ENCODE results near the gene ERCC6L2. TPM values are rescaled to one million over a fixed set of nuclear protein-coding genes. Genes with fewer than 3 reads are reported as not detected.

Gene ERCC6L2
- total and polyA plus RNA-seq, 5 donors from 2014 or later, result 22.2 to 48.0 (median 38.8) TPM

DNA sequence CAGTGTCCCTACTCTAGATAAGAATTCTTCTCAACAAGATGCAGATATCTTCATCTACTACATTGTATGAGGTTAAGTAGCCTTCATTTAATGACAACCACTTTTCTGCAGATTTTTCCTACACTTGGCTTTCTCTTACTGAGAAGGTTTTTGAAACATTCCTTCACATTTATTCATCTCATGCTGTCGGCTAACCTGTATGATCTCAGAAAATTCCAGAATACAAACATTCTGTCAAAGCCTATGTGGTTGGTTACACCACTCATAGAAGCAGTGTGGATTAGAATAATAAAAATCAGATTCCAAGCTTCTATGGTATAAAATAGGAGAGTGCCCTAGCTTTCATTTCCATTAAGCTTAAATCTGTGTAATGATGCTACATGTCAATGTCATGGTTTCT lies 39.4 kb upstream of the ERCC6L2 start:
- Mint-ChIP-seq H3K27me3 (no peaks in the 10 kb centered on the region), H3K9me3 (peaks cover 0 to 5% (median 0%) of the 10 kb centered on the region in 7 donors), H3K4me3 (no peak overlapping the region), H3K4me1 (peaks cover 0 to 4% (median under 1%) of the 10 kb centered on the region in 4 donors), H3K27ac (no peak overlapping the region), H3K36me3 (no peaks in the 10 kb centered on the region)
- Histone ChIP-seq H3K4me1 (ENCODE audit: control insufficient read depth, insufficient read depth, low read length, poor library complexity, severe bottlenecking) (no peaks in the 10 kb centered on the region), H3K9me3 (ENCODE audit: control insufficient read depth in 2 of 2, low read length in 2 of 2) (no peaks in the 10 kb centered on the region), H3K36me3 (ENCODE audit: control insufficient read depth, insufficient read depth, low read length) (no peaks in the 10 kb centered on the region), H3K27me3 (ENCODE audit: control insufficient read depth, insufficient read depth, low read length) (no peaks in the 10 kb centered on the region), H3K4me3 (ENCODE audit: low read depth, low read length) (no peak overlapping the region), H3K27ac (ENCODE audit: insufficient read depth, low read length, poor library complexity, severe bottlenecking) (no peak overlapping the region)
- no peak for DNase-seq
- no peak for ATAC-seq (ENCODE audit: low read depth in 2 of 2)

DNA sequence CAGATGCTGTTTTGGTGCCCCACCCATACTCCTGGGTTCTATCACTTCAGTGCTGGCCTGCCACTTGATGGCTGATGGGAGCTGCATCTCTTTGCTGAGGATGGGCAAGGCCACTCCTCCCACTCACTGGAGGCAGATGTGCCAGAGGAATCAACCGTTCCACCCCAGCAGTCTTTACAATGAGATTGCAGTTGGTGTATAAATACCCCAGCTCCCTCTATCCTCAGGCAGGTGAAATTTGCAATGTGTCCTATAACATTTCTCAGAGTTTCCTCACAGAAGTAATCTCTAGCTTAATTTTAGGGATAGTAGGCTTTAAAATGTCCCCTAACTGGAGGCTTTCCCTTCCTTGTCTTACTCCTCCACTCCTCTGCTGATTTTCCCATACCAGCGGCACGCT lies 36.5 kb upstream of the ERCC6L2 start:
- no peaks in the 10 kb centered on the region for H3K36me3 ChIP-seq (ENCODE audit: control insufficient read depth, insufficient read depth, low read length)
- DNase-seq (no peak), ATAC-seq (ENCODE audit: low read depth in 2 of 2) (no peak)
- Mint-ChIP-seq H3K27me3 (no peaks in the 10 kb centered on the region), H3K9me3 (peaks cover 0 to 5% (median 0%) of the 10 kb centered on the region in 7 donors), H3K27ac (no peak overlapping the region), H3K4me3 (no peak overlapping the region), H3K36me3 (peaks cover 9% of the 10 kb centered on the region), H3K4me1 (peaks cover 0 to 2% (median under 1%) of the 10 kb centered on the region in 4 donors)
- H3K27me3 ChIP-seq (ENCODE audit: control insufficient read depth, insufficient read depth, low read length), result no peaks in the 10 kb centered on the region
- no peaks in the 10 kb centered on the region for H3K4me1 ChIP-seq (ENCODE audit: control insufficient read depth, insufficient read depth, low read length, poor library complexity, severe bottlenecking)
- H3K9me3 ChIP-seq (ENCODE audit: control insufficient read depth in 2 of 2, low read length in 2 of 2), result no peaks in the 10 kb centered on the region
- H3K4me3 ChIP-seq (ENCODE audit: low read depth, low read length), result no peak overlapping the region
- no peak overlapping the region for H3K27ac ChIP-seq (ENCODE audit: insufficient read depth, low read length, poor library complexity, severe bottlenecking)

DNA sequence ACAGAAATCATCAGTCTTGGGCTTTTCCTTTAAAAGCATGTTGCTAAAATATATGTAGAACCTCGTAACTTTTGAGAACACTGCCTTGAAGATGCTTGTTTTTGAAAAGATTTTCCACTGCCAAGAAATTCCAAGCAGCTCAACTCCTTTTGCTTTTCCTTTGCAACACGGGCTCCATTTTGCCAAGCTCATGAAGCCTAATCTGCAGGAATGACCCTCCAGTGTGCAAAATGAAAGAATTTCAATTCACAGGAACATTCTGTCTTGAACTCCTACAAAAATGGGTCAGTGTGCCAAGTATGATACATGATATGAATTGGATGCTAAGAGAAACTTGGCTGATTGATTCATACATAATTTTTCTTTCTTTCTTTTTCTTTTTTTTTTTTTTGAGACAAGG lies 35.4 kb upstream of the ERCC6L2 start:
- H3K4me3 ChIP-seq (ENCODE audit: low read depth, low read length), result no peak overlapping the region
- H3K27ac ChIP-seq (ENCODE audit: insufficient read depth, low read length, poor library complexity, severe bottlenecking), result no peak overlapping the region
- H3K4me1 ChIP-seq (ENCODE audit: control insufficient read depth, insufficient read depth, low read length, poor library complexity, severe bottlenecking), result no peaks in the 10 kb centered on the region
- H3K9me3 ChIP-seq (ENCODE audit: control insufficient read depth in 2 of 2, low read length in 2 of 2), result no peaks in the 10 kb centered on the region
- no peak for ATAC-seq (ENCODE audit: low read depth in 2 of 2)
- Mint-ChIP-seq H3K9me3 (peaks cover 0 to 5% (median 2%) of the 10 kb centered on the region in 7 donors), H3K36me3 (peaks cover 13% of the 10 kb centered on the region), H3K27ac (no peak overlapping the region), H3K4me1 (no peaks in the 10 kb centered on the region), H3K27me3 (no peaks in the 10 kb centered on the region), H3K4me3 (no peak overlapping the region)
- no peaks in the 10 kb centered on the region for H3K27me3 ChIP-seq (ENCODE audit: control insufficient read depth, insufficient read depth, low read length)
- DNase-seq, result no peak
- no peaks in the 10 kb centered on the region for H3K36me3 ChIP-seq (ENCODE audit: control insufficient read depth, insufficient read depth, low read length)

GRCh38 chr9:95841377-95841776 lies 34.1 kb upstream of the ERCC6L2 start:
- Mint-ChIP-seq H3K4me3 (no peak overlapping the region), H3K36me3 (peaks cover 17% of the 10 kb centered on the region), H3K9me3 (peaks cover 0 to 5% (median 2%) of the 10 kb centered on the region in 7 donors), H3K27ac (no peak overlapping the region), H3K27me3 (no peaks in the 10 kb centered on the region), H3K4me1 (no peaks in the 10 kb centered on the region)
- no peaks in the 10 kb centered on the region for H3K4me1 ChIP-seq (ENCODE audit: control insufficient read depth, insufficient read depth, low read length, poor library complexity, severe bottlenecking)
- no peaks in the 10 kb centered on the region for H3K9me3 ChIP-seq (ENCODE audit: control insufficient read depth in 2 of 2, low read length in 2 of 2)
- H3K4me3 ChIP-seq (ENCODE audit: low read depth, low read length), result no peak overlapping the region
- ATAC-seq (ENCODE audit: low read depth in 2 of 2), result no peak
- no peaks in the 10 kb centered on the region for H3K27me3 ChIP-seq (ENCODE audit: control insufficient read depth, insufficient read depth, low read length)
- DNase-seq, result no peak
- no peak overlapping the region for H3K27ac ChIP-seq (ENCODE audit: insufficient read depth, low read length, poor library complexity, severe bottlenecking)
- H3K36me3 ChIP-seq (ENCODE audit: control insufficient read depth, insufficient read depth, low read length), result no peaks in the 10 kb centered on the region

- Histone ChIP-seq H3K9me3 (ENCODE audit: control insufficient read depth in 2 of 2, low read length in 2 of 2) (no peaks in the 10 kb centered on the region), H3K36me3 (ENCODE audit: control insufficient read depth, insufficient read depth, low read length) (no peaks in the 10 kb centered on the region), H3K4me1 (ENCODE audit: control insufficient read depth, insufficient read depth, low read length, poor library complexity, severe bottlenecking) (no peaks in the 10 kb centered on the region), H3K27me3 (ENCODE audit: control insufficient read depth, insufficient read depth, low read length) (no peaks in the 10 kb centered on the region), H3K27ac (ENCODE audit: insufficient read depth, low read length, poor library complexity, severe bottlenecking) (no peak overlapping the region), H3K4me3 (ENCODE audit: low read depth, low read length) (no peak overlapping the region)
- Mint-ChIP-seq H3K27ac (no peak overlapping the region), H3K36me3 (peaks cover 39% of the 10 kb centered on the region), H3K9me3 (peaks cover 0 to 4% (median under 1%) of the 10 kb centered on the region in 7 donors), H3K27me3 (no peaks in the 10 kb centered on the region), H3K4me1 (peaks cover under 1 to 7% (median 2%) of the 10 kb centered on the region in 4 donors), H3K4me3 (no peak overlapping the region)
- ATAC-seq (ENCODE audit: low read depth in 2 of 2) (no peak), DNase-seq (no peak)
Measured at GRCh38 chr9:95845751-95846150, 29.7 kb upstream of the ERCC6L2 start.

DNA sequence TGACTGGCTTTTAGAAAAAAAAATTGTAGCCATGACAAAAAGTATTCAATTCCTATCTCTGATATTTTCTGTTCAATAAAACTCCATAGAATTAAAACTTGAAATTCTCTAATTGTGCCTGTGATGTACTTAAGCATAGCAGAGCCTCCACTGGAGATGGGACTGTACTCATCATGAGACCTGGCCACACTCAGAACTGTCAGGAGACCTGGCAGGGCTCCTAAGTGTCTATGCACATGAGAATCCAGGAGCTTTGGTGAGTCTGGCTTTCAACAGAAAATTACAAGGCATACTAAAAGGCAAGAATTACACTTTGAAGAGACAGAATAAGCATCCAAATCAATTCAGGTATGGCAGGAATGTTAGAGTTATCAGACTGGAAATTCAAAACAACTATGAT lies 26.7 kb upstream of the ERCC6L2 start:
- Mint-ChIP-seq H3K27me3 (no peaks in the 10 kb centered on the region), H3K4me3 (no peak overlapping the region), H3K4me1 (peaks cover 14 to 23% (median 23%) of the 10 kb centered on the region in 4 donors), H3K9me3 (peaks cover 0 to 2% (median 0%) of the 10 kb centered on the region in 7 donors), H3K36me3 (peaks cover 39% of the 10 kb centered on the region), H3K27ac (no peak overlapping the region)
- DNase-seq (no peak), ATAC-seq (ENCODE audit: low read depth in 2 of 2) (no peak)
- Histone ChIP-seq H3K27me3 (ENCODE audit: control insufficient read depth, insufficient read depth, low read length) (no peaks in the 10 kb centered on the region), H3K4me1 (ENCODE audit: control insufficient read depth, insufficient read depth, low read length, poor library complexity, severe bottlenecking) (peaks cover 14% of the 10 kb centered on the region), H3K36me3 (ENCODE audit: control insufficient read depth, insufficient read depth, low read length) (no peaks in the 10 kb centered on the region), H3K4me3 (ENCODE audit: low read depth, low read length) (no peak overlapping the region), H3K9me3 (ENCODE audit: control insufficient read depth in 2 of 2, low read length in 2 of 2) (no peaks in the 10 kb centered on the region), H3K27ac (ENCODE audit: insufficient read depth, low read length, poor library complexity, severe bottlenecking) (no peak overlapping the region)

- Histone ChIP-seq H3K36me3 (ENCODE audit: control insufficient read depth, insufficient read depth, low read length) (no peaks in the 10 kb centered on the region), H3K9me3 (ENCODE audit: control insufficient read depth in 2 of 2, low read length in 2 of 2) (no peaks in the 10 kb centered on the region), H3K27ac (ENCODE audit: insufficient read depth, low read length, poor library complexity, severe bottlenecking) (no peak overlapping the region), H3K27me3 (ENCODE audit: control insufficient read depth, insufficient read depth, low read length) (no peaks in the 10 kb centered on the region), H3K4me3 (ENCODE audit: low read depth, low read length) (peak overlapping the region; percentile 39), H3K4me1 (ENCODE audit: control insufficient read depth, insufficient read depth, low read length, poor library complexity, severe bottlenecking) (peaks cover 14% of the 10 kb centered on the region)
- peak overlapping the region; percentile 16 to 59 (median 46) for H3K4me3 Mint-ChIP-seq
- H3K36me3 Mint-ChIP-seq, result peaks cover 31% of the 10 kb centered on the region
- no peaks in the 10 kb centered on the region for H3K27me3 Mint-ChIP-seq
- peaks cover 21 to 23% (median 23%) of the 10 kb centered on the region in 4 donors for H3K4me1 Mint-ChIP-seq
- H3K9me3 Mint-ChIP-seq, result no peaks in the 10 kb centered on the region
- peak overlapping the region; percentile 28 to 66 (median 66) for H3K27ac Mint-ChIP-seq
- DNase-seq (peak in 1 of 3 donors; percentile 81), ATAC-seq (ENCODE audit: low read depth in 2 of 2) (peak; percentile 74 to 76)
Measured at GRCh38 chr9:95852059-95853032, 23.1 kb upstream of the ERCC6L2 start.
